Loucy (cell line): ENCODE results near the gene KCNT2.

Source experiments
- H2AFZ ChIP-seq: fragments of 200-600 bp; sonication (generic); 2 replicates; pipeline ENCODE4 v1.6.0; 2016; ENCODE audit warnings: antibody characterized with exemption, mild to moderate bottlenecking, low read length, moderate library complexity
- H3F3A ChIP-seq: fragments of 200-600 bp; 2 replicates; pipeline ENCODE4 v1.6.0; 2016; ENCODE audit warnings: antibody characterized with exemption, low read depth, mild to moderate bottlenecking
- H3K27me3 ChIP-seq: fragments of 200-600 bp; sonication (generic); 2 replicates; pipeline ENCODE4 v1.6.1; 2014; ENCODE audit warnings: low read length, mild to moderate bottlenecking; ENCODE audit not compliant: insufficient read depth, poor library complexity, severe bottlenecking
- H3K36me3 ChIP-seq: fragments of 200-600 bp; sonication (generic); 2 replicates; pipeline ENCODE4 v1.6.1; 2016; ENCODE audit warnings: low read length; ENCODE audit not compliant: insufficient read depth
- H3K4me1 ChIP-seq: fragments of 200-600 bp; sonication (generic); 2 replicates; pipeline ENCODE4 v1.5.1; 2014; ENCODE audit warnings: low read length, mild to moderate bottlenecking; ENCODE audit not compliant: insufficient read depth, poor library complexity, severe bottlenecking
- H3K4me2 ChIP-seq: fragments of 200-600 bp; sonication (generic); 2 replicates; pipeline ENCODE4 v1.6.0; 2014; ENCODE audit warnings: antibody characterized with exemption, low read length, low read depth, mild to moderate bottlenecking; ENCODE audit not compliant: poor library complexity, severe bottlenecking
- H3K4me3 ChIP-seq: fragments of 200-600 bp; sonication (generic); 2 replicates; pipeline ENCODE4 v1.5.1; 2014; ENCODE audit warnings: low read length, mild to moderate bottlenecking, mixed read lengths; ENCODE audit not compliant: poor library complexity, severe bottlenecking
- H3K79me2 ChIP-seq: fragments of 200-600 bp; sonication (generic); 2 replicates; pipeline ENCODE4 v1.6.1; 2014; ENCODE audit warnings: low read length; ENCODE audit not compliant: insufficient read depth
- H3K9ac ChIP-seq: fragments of 200-600 bp; sonication (generic); 2 replicates; pipeline ENCODE4 v1.6.0; 2014; ENCODE audit warnings: mild to moderate bottlenecking, low read depth, low read length, moderate library complexity; ENCODE audit not compliant: poor library complexity, severe bottlenecking
- H3K9me2 ChIP-seq: fragments of 200-600 bp; sonication (generic); replicated peaks from 2 replicates; pipeline ENCODE4 v1.6.1; 2016; ENCODE audit warnings: low read depth, low read length, mixed read lengths
- H3K9me3 ChIP-seq: fragments of 200-600 bp; sonication (generic); 2 replicates; pipeline ENCODE4 v1.6.1; 2014; ENCODE audit warnings: mild to moderate bottlenecking, antibody characterized with exemption, low read length, low read depth; ENCODE audit not compliant: insufficient read depth
- H4K20me1 ChIP-seq: fragments of 200-600 bp; sonication (generic); 2 replicates; pipeline ENCODE4 v1.6.0; 2014; ENCODE audit warnings: antibody characterized with exemption, low read length, mild to moderate bottlenecking; ENCODE audit not compliant: insufficient read depth, poor library complexity, severe bottlenecking
- EZH2phosphoT487 ChIP-seq: fragments of 200-600 bp; IDR thresholded peaks from 2 replicates; pipeline ENCODE4 v1.6.1; 2018; ENCODE audit warnings: antibody characterized with exemption, mild to moderate bottlenecking, moderate library complexity, borderline replicate concordance
- TF ChIP-seq, protein P1 (sequence below): fragments of 200-600 bp; sonication (generic); conservative IDR thresholded peaks from 2 replicates; pipeline ENCODE4 v1.5.1; 2014; ENCODE audit warnings: mild to moderate bottlenecking, antibody characterized with exemption, low read length

KCNT2 gene

GRCh38 chr1:196259316-196259715, 348.9 kb downstream of the KCNT2 start:
- Histone ChIP-seq H3K27me3 (no peaks in the 10 kb centered on the region), H3K4me3 (no peak overlapping the region), H3K79me2 (no peaks in the 10 kb centered on the region), H3K4me2 (no peak overlapping the region), H4K20me1 (no peaks in the 10 kb centered on the region), H3K36me3 (no peaks in the 10 kb centered on the region), H2AFZ (no peak overlapping the region), H3K4me1 (no peaks in the 10 kb centered on the region), H3F3A (no peaks in the 10 kb centered on the region), H3K9me3 (no peaks in the 10 kb centered on the region), H3K9me2 (no peaks in the 10 kb centered on the region), H3K9ac (no peak overlapping the region)
- TF ChIP-seq, protein P1, sequence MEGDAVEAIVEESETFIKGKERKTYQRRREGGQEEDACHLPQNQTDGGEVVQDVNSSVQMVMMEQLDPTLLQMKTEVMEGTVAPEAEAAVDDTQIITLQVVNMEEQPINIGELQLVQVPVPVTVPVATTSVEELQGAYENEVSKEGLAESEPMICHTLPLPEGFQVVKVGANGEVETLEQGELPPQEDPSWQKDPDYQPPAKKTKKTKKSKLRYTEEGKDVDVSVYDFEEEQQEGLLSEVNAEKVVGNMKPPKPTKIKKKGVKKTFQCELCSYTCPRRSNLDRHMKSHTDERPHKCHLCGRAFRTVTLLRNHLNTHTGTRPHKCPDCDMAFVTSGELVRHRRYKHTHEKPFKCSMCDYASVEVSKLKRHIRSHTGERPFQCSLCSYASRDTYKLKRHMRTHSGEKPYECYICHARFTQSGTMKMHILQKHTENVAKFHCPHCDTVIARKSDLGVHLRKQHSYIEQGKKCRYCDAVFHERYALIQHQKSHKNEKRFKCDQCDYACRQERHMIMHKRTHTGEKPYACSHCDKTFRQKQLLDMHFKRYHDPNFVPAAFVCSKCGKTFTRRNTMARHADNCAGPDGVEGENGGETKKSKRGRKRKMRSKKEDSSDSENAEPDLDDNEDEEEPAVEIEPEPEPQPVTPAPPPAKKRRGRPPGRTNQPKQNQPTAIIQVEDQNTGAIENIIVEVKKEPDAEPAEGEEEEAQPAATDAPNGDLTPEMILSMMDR: no peak
- TF ChIP-seq EZH2phosphoT487: no peak

DNA sequence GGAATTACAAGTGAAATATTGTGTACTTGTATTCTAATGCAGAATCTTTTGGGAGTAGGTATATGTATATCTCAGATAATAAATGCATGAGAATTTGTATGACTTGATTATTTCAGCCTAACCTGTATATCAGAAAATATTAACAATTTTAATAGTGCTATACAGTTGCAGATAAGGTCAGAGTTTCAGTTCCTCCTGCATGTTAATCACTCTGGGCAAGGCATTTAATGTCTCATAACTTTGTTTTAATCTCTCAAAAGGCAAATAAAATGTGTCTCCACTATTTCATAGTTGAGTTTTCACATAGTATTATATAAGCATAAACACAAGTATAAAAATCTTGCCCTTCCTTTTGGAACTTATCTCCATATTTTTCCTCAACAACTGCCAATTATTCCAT, 352.5 kb downstream of the KCNT2 start:
- TF ChIP-seq EZH2phosphoT487: no peak
- TF ChIP-seq, protein P1: no peak
- H3K9me3 ChIP-seq: no peaks in the 10 kb centered on the region
- no peaks in the 10 kb centered on the region for H3K9me2 ChIP-seq
- H3K4me1 ChIP-seq: no peaks in the 10 kb centered on the region
- no peaks in the 10 kb centered on the region for H3F3A ChIP-seq
- no peak overlapping the region for H3K4me2 ChIP-seq
- no peak overlapping the region for H3K9ac ChIP-seq
- no peak overlapping the region for H2AFZ ChIP-seq
- H3K4me3 ChIP-seq: no peak overlapping the region
- no peaks in the 10 kb centered on the region for H4K20me1 ChIP-seq
- no peaks in the 10 kb centered on the region for H3K36me3 ChIP-seq
- H3K79me2 ChIP-seq: no peaks in the 10 kb centered on the region
- H3K27me3 ChIP-seq: no peaks in the 10 kb centered on the region

DNA sequence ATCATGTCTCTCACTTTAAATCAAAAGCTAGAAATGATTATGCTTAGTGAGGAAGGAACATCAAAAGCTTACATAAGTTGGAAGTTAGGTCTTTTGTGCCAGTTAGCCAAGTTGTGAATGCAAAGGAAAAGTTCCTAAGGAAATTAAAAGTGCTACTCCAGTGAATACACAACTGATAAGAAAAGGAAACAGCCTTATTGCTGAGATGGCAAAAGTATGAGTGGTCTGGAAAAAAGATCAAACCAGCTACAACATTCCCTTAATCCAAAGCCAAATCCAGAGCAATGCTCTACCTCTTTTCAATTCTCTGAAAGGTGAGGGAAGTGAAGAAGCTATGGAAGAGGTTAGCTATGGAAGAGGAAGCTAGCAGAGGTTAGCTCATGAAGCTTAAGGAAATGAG, 378.7 kb downstream of the KCNT2 start:
- Histone ChIP-seq H4K20me1 (no peaks in the 10 kb centered on the region), H3F3A (no peaks in the 10 kb centered on the region)
- TF ChIP-seq, protein P1: no peak
- no peak for TF ChIP-seq EZH2phosphoT487

More for the DNA sequence above, 378.7 kb downstream of the KCNT2 start:
- Histone ChIP-seq H3K4me1 (no peaks in the 10 kb centered on the region), H3K9me3 (no peaks in the 10 kb centered on the region), H3K36me3 (no peaks in the 10 kb centered on the region), H3K4me3 (no peak overlapping the region), H3K79me2 (no peaks in the 10 kb centered on the region), H3K9me2 (no peaks in the 10 kb centered on the region), H3K9ac (no peak overlapping the region), H3K27me3 (no peaks in the 10 kb centered on the region), H3K4me2 (no peak overlapping the region), H2AFZ (no peak overlapping the region)
